Endothelial cell of umbilical vein (primary cell): Measurements from ENCODE around the gene RFNG. TPM values are rescaled to one million over a fixed set of nuclear protein-coding genes. Genes with fewer than 3 reads are reported as not detected.
A peak's percentile ranks its signal among the peaks of the same experiment; 100 is the strongest.

Source experiments
- BruUV-seq: library from RNA; stranded (reverse); fragments of 400-500 nt; replicated peaks from 2 replicates; lab custom pipeline; 2021; lab: Mats Ljungman, UMichigan
- CTCF ChIA-PET: fragments of 300-600, 350-600 bp; sonication (Branson Sonifier 250); formaldehyde crosslinking; loops from one replicate; lab custom pipeline; 2021; ENCODE audit warnings: antibody characterized with exemption, inconsistent platforms; lab: Charles Lee
- POLR2A ChIA-PET: fragments of 300-600, 350-600 bp; sonication (Branson Sonifier 250); formaldehyde crosslinking; loops from one replicate; lab custom pipeline; 2021; ENCODE audit warnings: antibody characterized with exemption, inconsistent platforms; lab: Charles Lee
- DNase-seq: peaks from one replicate; pipeline ENCODE4 v3.0.0-alpha.2; 2011; ENCODE audit warnings: low read depth, low spot score
- FAIRE-seq: peaks from 2 replicates; lab custom pipeline; 2011; peaks lifted over from hg19 to GRCh38; lab: Jason Lieb, UNC
- H2AFZ ChIP-seq: 2 replicates; pipeline ENCODE4 v1.6.0; 2012; ENCODE audit warnings: low read depth, low read length, control low read depth, inconsistent platforms
- H3K27ac ChIP-seq: 2 replicates; pipeline ENCODE4 v1.5.1; 2011; ENCODE audit warnings: low read depth, mild to moderate bottlenecking, control low read depth, low read length, moderate library complexity; ENCODE audit not compliant: insufficient read depth
- H3K27me3 ChIP-seq, 2 experiments: 2 replicates each; pipeline versions ENCODE4 v1.6.0 to v1.6.1; 2011; ENCODE audit warnings: low read length in 2 of 2, mixed read lengths in 1 of 2; ENCODE audit not compliant: control insufficient read depth in 2 of 2, insufficient read depth in 2 of 2
- H3K36me3 ChIP-seq, 2 experiments: 2 replicates in 1 of 2; 3 replicates in 1 of 2; pipeline ENCODE4 v1.5.1; 2011; ENCODE audit warnings: low read length in 2 of 2, mild to moderate bottlenecking in 1 of 2, moderate library complexity in 1 of 2; ENCODE audit not compliant: control insufficient read depth in 2 of 2, insufficient read depth in 2 of 2; ENCODE audit errors: extremely low read depth in 1 of 2
- H3K4me1 ChIP-seq: 3 replicates; pipeline ENCODE4 v1.5.1; 2011; ENCODE audit warnings: mild to moderate bottlenecking, low read length; ENCODE audit not compliant: control insufficient read depth, insufficient read depth; ENCODE audit errors: extremely low read depth
- H3K4me2 ChIP-seq: 2 replicates; pipeline ENCODE4 v1.6.1; 2011; ENCODE audit warnings: low read length, control low read depth, mixed read lengths; ENCODE audit not compliant: insufficient read depth
- H3K4me3 ChIP-seq, 3 experiments: fragments of 200-600 bp in 1 of 3; sonication (generic), shearing (Covaris generic) in 1 of 3; replicated peaks in 1 of 3; 2 replicates each; pipeline ENCODE4 v1.5.1; 2011 to 2016; ENCODE audit warnings: control low read depth in 3 of 3, low read length in 3 of 3, mild to moderate bottlenecking in 2 of 3, inconsistent platforms in 1 of 3, low read depth in 1 of 3, moderate library complexity in 1 of 3; ENCODE audit not compliant: insufficient read depth in 1 of 3
- H3K79me2 ChIP-seq: 2 replicates; pipeline ENCODE4 v1.6.0; 2012; ENCODE audit warnings: low read length, inconsistent platforms; ENCODE audit not compliant: control insufficient read depth, insufficient read depth
- H3K9ac ChIP-seq: replicated peaks from 2 replicates; pipeline ENCODE3; 2011; ENCODE audit warnings: low read length, control low read depth; ENCODE audit not compliant: insufficient read depth; ENCODE audit errors: extremely low read depth
- H3K9me1 ChIP-seq: replicated peaks from 3 replicates; pipeline ENCODE4 v1.6.0; 2011; ENCODE audit warnings: mild to moderate bottlenecking, low read length; ENCODE audit not compliant: control insufficient read depth, insufficient read depth; ENCODE audit errors: extremely low read depth
- H3K9me3 ChIP-seq: replicated peaks from 2 replicates; pipeline ENCODE4 v1.5.1; 2012; ENCODE audit warnings: low read length, inconsistent platforms; ENCODE audit not compliant: control insufficient read depth, insufficient read depth
- H4K20me1 ChIP-seq: replicated peaks from 2 replicates; pipeline ENCODE3; 2011; ENCODE audit warnings: mild to moderate bottlenecking, low read length; ENCODE audit not compliant: control insufficient read depth, insufficient read depth; ENCODE audit errors: extremely low read depth
- CTCF ChIP-seq, 2 donors: IDR thresholded peaks; 1 replicate in 1 of 2; 2 replicates in 1 of 2; pipeline ENCODE4 v1.5.1; 2011; ENCODE audit warnings: low read length in 2 of 2, mild to moderate bottlenecking in 2 of 2, moderate library complexity in 2 of 2, control low read depth in 1 of 2, inconsistent platforms in 1 of 2, low read depth in 1 of 2; ENCODE audit not compliant: insufficient read depth in 1 of 2; ENCODE audit errors: extremely low read depth in 1 of 2
- EZH2 ChIP-seq: IDR thresholded peaks from 2 replicates; pipeline ENCODE4 v1.6.1; 2012; ENCODE audit warnings: borderline replicate concordance, low read depth, mild to moderate bottlenecking, moderate library complexity, low read length, inconsistent platforms; ENCODE audit not compliant: severe bottlenecking
- FOS ChIP-seq: IDR thresholded peaks from 2 replicates; pipeline ENCODE4 v1.6.1; 2011; ENCODE audit warnings: mild to moderate bottlenecking, low read length, moderate library complexity, borderline replicate concordance; ENCODE audit not compliant: insufficient read depth
- GATA2 ChIP-seq: IDR thresholded peaks from 2 replicates; pipeline ENCODE4 v1.7.0; 2011; ENCODE audit warnings: low read depth, mild to moderate bottlenecking, moderate library complexity, mixed read lengths, low read length; ENCODE audit not compliant: insufficient read length, insufficient read depth
- JUN ChIP-seq: IDR thresholded peaks from 2 replicates; pipeline ENCODE4 v1.6.1; 2011; ENCODE audit warnings: borderline replicate concordance, low read depth; ENCODE audit not compliant: insufficient read length, insufficient read depth
- MAX ChIP-seq: IDR thresholded peaks from 2 replicates; pipeline ENCODE4 v1.6.1; 2011; ENCODE audit not compliant: insufficient read depth, insufficient read length
- MYC ChIP-seq: IDR thresholded peaks from one replicate; pipeline ENCODE4 v1.6.1; 2011; ENCODE audit warnings: mild to moderate bottlenecking, low read depth, low read length
- POLR2A ChIP-seq: IDR thresholded peaks from 2 replicates; pipeline ENCODE4 v1.6.1; 2012; ENCODE audit warnings: low read depth, mild to moderate bottlenecking, control low read depth, low read length
- POLR2AphosphoS5 ChIP-seq: IDR thresholded peaks from 2 replicates; pipeline ENCODE4 v1.6.1; 2012; ENCODE audit warnings: low read depth, mild to moderate bottlenecking, control low read depth, low read length, moderate library complexity; ENCODE audit not compliant: insufficient read depth
- dilution Hi-C: fragments of 300-500 bp; cut with MboI; formaldehyde crosslinking; loops from one replicate; pipeline ENCODE4 v1.15.0; 2019; ENCODE audit warnings: low sequenced_read_pairs; ENCODE audit not compliant: extremely low pct_ligation_motif_present
- intact Hi-C: fragments of 100-400 bp; cut with micrococcal nuclease; formaldehyde crosslinking; loops from one replicate; pipeline ENCODE4 v1.10.0; 2022
- polyA plus RNA-seq, 4 experiments: library from polyadenylated mRNA; depleted of rRNA in 3 of 4; stranded (reverse) in 3 of 4; unstranded in 1 of 4; fragments of >200 nt; gene quantifications; 2 replicates each; pipeline versions ENCODE4 v1.2.1 to v1.2.3, GENCODE V29; 2011 to 2012; ENCODE audit warnings: missing spikeins in 1 of 4
- total RNA-seq: library from RNA; stranded (reverse); gene quantifications from 2 replicates; pipeline ENCODE4 v1.2.3, GENCODE V29; 2021

The RFNG gene
- total and polyA plus RNA-seq, 2 donors (not counting 3 experiments of a cell fraction or from before 2014, with no cell fraction given), result 33.7 to 40.0 TPM

- Histone ChIP-seq H3K9ac (no peak overlapping the region), H3K27ac (no peak overlapping the region), H3K9me1 (no peaks in the 10 kb centered on the region), H3K36me3 (peaks cover 41 to 79% of the 10 kb centered on the region in 2 experiments), H3K4me1 (peaks cover under 1% of the 10 kb centered on the region), H3K27me3 (no peaks in the 10 kb centered on the region), H4K20me1 (no peaks in the 10 kb centered on the region), H3K79me2 (peaks cover 36% of the 10 kb centered on the region), H3K4me2 (no peak overlapping the region), H3K9me3 (no peaks in the 10 kb centered on the region), H2AFZ (no peak overlapping the region), H3K4me3 (no peak overlapping the region)
- DNase-seq, result no peak
- TF ChIP-seq FOS (no peak), POLR2AphosphoS5 (no peak), JUN (no peak), MAX (no peak)
- CTCF ChIA-PET, result interaction anchor here (0.5 to 4.4 kb wide), 2 partner anchors 60 to 183 kb away, joined by 4 to 13 read pairs; partner anchors contain the start of genes CSNK1D and RAC3
- BruUV-seq, result TSS peak; percentile 5
- POLR2A ChIA-PET, result no interaction called here
- dilution Hi-C loops (no loop called here), intact Hi-C loops (no loop called here)
- FAIRE-seq, result no peak
These were observed 39.1 kb upstream of the RFNG start for GRCh38 chr17:82090549-82091263.

GRCh38 chr17:82089723-82090548 is 38.3 kb upstream of the RFNG start:
- FAIRE-seq (no peak), DNase-seq (no peak)
- dilution Hi-C loops (no loop called here), intact Hi-C loops (no loop called here)
- Histone ChIP-seq H3K9me1 (no peaks in the 10 kb centered on the region), H3K4me2 (no peak overlapping the region), H3K4me3 (no peak overlapping the region), H3K9me3 (no peaks in the 10 kb centered on the region), H3K27ac (no peak overlapping the region), H4K20me1 (no peaks in the 10 kb centered on the region), H2AFZ (no peak overlapping the region), H3K36me3 (peaks cover 36 to 78% of the 10 kb centered on the region in 2 experiments), H3K79me2 (peaks cover 28% of the 10 kb centered on the region), H3K4me1 (no peaks in the 10 kb centered on the region), H3K9ac (no peak overlapping the region), H3K27me3 (no peaks in the 10 kb centered on the region)
- POLR2A ChIA-PET, result no interaction called here
- no peak for TF ChIP-seq POLR2AphosphoS5
- no peak for TF ChIP-seq POLR2A
- no peak for TF ChIP-seq MAX
- TF ChIP-seq EZH2, result no peak
- TF ChIP-seq FOS, result no peak
- TF ChIP-seq GATA2, result no peak
- TF ChIP-seq JUN, result no peak
- TF ChIP-seq CTCF (IDR thresholded peaks at IDR 0.05; ENCODE audit: extremely low read depth in 1 of 2, insufficient read depth in 1 of 2, low read depth in 1 of 2, low read length in 2 of 2), result no peak
- no peak for TF ChIP-seq MYC
- CTCF ChIA-PET, result interaction anchor here (0.5 to 4.4 kb wide), 2 partner anchors 59 to 183 kb away, joined by 4 to 13 read pairs; partner anchors contain the start of genes CSNK1D and RAC3
- no TSS peak for BruUV-seq
